HPDE6-E6E7 (cell line): ENCODE measurements around the gene ATP2C2.
A peak's percentile ranks its signal among the peaks of the same experiment; 100 is the strongest.
"Not testable (repeated sequence)": the region's sequence is repeated elsewhere in the genome, so short reads cannot be mapped to it uniquely, and the experiment has no call there.

ENCODE experiments used
- DNase-seq: peaks from one replicate; pipeline ENCODE4 v3.0.0; 2011; ENCODE audit warnings: missing footprints; ENCODE audit errors: extremely low spot score

The ATP2C2 gene

DNA sequence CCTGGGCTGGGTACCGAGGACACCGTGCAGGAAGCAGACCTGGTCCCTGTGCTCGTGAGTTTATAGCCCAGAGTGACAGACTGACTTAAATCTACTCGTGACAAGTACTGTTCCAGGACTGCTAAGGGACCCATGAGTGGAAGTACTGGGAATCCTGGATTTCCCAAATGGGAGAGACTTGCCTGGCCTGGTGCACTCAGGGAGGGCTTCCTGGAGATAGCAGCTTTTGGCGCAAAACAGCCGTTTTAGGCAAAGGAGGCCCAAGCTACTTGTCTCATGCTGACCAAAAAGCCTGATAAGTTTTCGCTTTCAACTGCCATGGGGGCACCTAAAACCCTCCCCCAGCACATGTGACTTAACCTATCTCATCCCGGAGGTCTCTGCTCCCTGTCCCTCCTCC lies 51.4 kb downstream of the ATP2C2 start:
- DNase-seq: no peak

DNA sequence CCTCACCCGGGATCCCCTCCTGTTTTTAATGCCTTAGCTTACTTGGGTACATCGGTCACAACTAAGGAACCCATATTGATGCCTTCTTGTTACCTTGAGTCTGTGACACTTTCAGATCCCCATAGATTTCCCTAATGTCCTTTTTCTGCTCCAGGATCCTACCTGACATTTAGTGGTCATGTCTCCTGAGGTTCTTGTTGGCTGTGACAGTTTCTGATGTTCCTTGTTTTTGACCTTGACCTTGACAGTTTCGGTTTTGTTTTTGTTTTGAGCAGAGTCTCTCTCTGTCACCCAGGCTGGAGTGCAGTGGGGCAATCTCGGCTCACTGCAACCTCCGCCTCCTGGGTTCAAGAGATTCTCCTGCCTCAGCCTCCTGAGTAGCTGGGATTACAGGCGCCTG lies 52.2 kb downstream of the ATP2C2 start:
- not testable (repeated sequence) for DNase-seq

DNA sequence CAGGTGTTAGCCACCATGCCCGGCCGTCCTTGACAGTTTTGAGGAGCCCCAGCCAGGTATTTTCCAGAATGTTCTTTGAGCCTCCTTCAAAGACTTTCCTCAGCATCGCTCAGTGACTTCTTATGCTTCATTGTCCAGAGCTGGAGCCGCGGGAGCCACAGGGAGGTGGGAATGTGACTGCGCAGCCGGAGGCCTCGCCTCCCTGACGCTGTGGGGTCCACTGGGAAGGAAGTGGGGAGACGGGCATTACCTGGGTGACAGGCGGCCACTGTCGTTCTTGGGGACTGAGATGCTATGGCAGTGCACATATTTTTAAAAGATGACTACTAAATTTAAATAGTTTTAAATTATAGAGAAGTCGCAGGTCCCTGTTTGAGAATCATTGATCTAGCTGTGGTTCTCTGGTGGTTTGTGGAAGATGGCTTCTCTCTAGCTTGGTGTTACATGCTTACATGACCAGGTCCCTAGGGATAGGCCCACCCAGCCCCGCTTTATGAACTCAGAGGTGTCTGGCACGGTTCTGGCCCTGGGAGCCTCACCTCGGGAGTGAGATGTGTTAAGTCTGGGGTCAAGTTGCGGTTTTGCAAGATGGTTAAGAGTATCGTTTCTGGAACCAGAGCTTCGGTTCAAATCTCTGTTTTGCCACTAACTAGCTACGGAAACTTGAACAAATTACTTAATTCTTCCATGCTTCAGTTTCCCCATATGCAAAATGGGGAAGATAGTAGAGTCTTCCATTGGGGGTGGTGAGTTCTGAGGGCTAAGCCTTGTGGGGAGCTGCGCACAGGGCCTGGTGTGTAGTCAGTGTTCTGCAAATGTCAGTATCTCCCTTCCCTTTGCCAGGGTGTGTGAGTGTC lies 53.0 kb downstream of the ATP2C2 start:
- no peak for DNase-seq

GRCh38 chr16:84421938-84422220 lies 53.5 kb downstream of the ATP2C2 start:
- no peak for DNase-seq

DNA sequence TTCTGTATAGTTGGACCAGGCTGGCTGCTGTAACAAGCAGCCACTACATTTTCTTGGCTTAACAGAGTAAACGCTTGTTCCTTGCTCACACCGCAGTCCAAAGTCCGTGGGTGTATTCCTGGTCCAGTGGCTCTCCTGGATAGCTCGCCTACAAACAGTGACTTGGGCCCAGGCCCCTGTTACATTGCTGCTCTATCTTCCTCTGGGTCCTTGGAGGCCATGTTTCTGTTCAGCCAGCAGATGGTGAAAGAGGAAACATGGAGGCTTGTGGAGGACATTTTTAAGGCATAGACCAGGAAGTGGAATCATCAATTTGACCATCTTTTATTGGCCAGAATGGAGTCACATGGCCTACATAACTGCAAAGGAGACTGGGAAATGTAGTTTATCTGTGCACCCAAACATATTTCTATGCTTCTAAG lies 55.1 kb downstream of the ATP2C2 start:
- DNase-seq: peak; percentile 27

DNA sequence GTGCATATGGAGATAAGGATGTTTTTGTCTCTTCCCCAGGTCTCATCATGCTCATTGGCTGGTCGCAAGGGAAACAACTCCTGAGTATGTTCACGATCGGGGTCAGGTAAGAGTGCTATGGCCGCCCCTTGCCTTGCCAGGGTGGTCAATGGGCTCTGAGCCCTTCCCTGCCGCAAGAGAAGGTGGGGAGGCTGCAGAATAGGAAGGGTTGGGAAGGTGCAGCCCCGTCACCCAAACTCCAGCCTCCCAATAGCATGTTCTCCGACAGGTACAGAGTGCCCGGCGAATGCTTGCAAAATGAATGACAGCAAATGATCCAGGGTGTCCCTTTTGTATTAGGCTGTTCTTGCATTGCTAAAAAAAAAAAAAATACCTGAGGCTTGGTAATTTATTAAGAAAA lies 57.4 kb downstream of the ATP2C2 start:
- no peak for DNase-seq

DNA sequence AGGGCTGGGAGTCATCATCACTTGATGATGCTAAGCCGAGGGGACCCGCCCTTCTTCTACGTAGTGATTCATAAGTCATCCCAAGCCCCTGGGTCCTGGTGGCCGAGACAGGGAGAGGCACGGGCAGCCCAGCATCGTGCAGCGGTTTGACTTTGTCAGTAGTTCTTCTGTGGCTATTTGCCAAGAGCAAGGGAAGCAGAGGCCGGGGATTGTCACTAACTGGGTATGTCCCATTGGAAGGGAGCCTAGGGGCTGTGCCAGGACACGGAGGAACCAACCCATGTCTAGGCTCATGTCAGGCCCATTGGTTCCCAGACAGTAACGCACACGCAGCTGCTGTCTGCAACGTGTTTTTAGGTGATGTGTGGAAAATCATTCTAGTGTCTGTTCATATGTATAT lies 58.5 kb downstream of the ATP2C2 start:
- no peak for DNase-seq

GRCh38 chr16:84427553-84427952 lies 59.2 kb downstream of the ATP2C2 start:
- no peak for DNase-seq

GRCh38 chr16:84430860-84431259 lies 62.5 kb downstream of the ATP2C2 start:
- no peak for DNase-seq

- DNase-seq: no peak
Measured at GRCh38 chr16:84434800-84435199, 66.5 kb downstream of the ATP2C2 start.

GRCh38 chr16:84436196-84436595 lies 67.9 kb downstream of the ATP2C2 start:
- DNase-seq: no peak

DNA sequence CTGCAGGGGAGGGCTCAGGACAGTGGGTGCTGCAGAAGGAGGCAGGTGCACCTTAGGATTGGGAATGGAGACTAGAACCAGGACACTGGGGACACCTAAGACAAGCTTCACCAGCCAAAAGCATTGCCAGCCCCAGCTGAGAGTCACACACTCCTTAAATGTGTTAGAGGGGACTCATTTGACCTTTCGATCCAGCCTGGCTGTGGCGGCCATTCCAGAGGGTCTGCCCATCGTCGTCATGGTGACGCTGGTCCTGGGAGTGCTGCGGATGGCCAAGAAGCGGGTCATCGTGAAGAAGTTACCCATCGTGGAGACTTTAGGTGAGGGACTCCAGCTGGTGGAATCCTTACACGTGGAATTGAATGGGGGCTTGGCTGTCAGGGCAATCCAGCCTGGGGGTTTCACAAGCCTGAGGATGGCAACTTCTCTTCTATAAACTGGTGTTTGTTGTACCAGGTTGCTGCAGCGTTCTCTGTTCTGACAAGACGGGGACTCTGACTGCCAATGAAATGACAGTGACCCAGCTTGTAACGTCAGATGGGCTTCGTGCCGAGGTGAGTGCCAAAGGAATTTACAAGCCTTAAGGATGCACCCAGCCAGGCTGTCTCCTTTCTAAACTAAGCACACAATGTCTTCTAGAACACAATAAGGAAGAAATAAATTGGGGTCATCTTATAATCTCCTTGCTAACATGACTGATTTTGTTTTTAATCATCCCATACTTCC lies 70.8 kb downstream of the ATP2C2 start:
- no peak for DNase-seq

DNA sequence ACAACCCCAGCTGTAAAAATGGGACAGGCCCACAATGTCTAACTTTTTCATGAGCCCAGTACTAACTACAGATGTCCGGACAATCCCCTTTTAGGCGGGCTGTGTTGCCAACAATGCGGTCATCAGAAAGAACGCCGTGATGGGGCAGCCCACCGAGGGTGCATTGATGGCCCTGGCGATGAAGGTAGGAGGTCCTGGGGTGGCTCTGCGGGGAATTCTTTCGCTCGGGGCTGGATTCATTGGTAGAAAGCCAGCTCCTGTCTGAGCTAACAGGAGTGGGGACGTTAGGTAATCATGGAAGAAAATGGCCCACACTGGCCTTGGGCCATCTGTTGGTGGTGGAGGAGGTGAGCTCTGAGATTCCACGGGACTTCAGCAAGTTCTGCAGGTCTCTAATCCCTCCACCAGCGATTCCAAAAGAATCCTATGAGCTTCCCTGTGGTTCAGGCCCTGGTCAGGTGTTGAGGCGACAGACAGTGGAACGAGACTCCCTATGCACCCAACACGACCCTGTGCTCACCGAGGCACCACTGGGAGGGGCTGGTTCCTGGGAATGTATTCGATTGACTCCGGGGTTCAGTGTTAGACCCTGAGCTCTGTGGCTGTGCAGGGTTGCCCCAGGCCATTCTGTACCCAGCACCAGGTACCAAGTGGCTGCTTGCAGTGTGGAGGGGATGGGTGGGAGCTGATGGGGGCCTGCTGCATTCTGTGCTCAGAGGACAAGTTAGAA lies 74.2 kb downstream of the ATP2C2 start:
- DNase-seq: no peak

DNA sequence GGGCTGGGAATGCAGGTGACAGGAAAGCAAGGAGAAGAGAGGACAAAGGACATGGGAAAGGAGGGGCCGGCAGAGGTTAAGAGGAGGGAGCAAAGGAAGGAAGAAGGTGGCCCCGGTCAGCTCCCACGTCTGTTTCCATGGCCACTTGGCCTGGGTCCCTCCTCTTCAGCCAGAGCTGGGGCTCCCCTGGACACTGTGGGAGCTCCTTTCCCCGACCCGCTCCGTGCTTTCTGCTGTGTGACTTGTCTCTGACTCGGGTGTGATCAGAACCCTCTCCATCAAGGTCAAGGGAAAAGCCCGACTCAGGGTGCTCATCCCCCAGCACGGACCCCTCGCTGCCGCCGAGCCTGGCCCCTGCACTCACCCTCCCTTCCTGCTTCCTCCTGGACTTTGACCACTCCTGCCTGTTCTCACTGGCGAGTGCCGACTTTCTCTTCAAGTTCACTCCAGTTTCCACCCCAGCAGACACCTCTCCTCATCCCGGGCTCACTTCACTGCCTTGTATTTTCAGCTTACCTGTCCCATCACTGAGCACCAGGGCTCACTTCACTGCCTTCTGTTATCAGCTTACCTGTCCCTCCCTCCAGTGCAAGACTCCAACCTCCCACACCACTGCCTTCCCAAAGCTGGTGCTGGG lies 74.9 kb downstream of the ATP2C2 start:
- DNase-seq: no peak

DNA sequence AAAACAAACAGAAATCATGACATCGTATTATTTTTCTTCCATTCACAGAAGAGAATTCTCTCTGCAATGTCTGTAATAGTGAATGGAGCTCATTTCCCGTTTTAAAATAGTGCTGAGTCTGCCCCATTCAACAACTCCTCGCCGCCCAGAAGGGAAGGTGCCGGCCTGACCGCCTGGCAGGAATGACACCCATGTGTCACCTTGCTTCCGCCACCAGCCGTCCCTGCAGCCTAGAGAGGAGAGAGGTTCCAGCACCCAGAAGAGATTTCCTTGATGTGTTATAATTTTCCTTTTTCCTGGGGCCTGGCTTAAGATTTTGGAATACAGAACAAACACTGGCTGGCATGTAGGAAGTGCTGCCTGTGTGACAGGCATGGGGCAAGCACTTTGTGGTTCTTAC lies 76.1 kb downstream of the ATP2C2 start:
- no peak for DNase-seq

- no peak for DNase-seq
Measured at GRCh38 chr16:84446084-84446483, 77.7 kb downstream of the ATP2C2 start.

DNA sequence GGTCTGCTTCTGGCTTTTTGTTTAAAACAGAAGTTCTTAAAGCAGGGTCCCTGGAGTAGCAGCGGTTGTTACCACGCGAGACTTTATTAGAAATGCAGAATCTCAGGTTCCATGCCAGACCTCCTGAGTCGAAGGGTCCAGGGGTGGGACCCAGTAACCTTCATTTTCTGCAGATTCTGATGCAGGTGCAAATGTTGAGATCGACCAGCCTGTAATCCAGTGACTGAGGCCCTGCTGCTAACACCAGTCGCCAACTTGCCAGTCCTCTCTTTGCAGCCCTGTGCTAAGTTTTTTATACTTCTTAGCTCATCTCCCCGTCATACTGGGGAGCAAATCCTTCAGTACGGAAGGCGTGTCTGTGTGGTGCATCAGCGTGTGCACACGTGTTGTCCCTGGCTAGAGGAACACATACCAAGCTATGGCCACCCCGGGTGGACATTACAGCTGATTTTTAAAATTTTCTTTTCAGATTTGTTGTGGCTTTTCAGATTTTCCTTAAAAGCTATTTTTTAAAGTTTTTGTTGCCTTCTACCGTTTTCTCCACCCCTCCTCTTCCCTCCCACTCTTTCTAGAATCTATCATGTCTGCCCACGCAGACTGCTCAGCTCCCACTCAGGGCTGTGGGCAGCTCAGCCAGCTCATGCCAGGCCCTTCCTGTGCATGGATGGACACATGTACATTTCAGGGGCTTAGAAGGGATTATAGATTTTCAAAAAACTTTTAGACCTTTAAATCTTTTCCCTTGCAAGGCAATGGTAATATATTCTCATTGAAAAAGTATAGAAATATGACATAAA lies 78.5 kb downstream of the ATP2C2 start:
- DNase-seq: no peak

DNA sequence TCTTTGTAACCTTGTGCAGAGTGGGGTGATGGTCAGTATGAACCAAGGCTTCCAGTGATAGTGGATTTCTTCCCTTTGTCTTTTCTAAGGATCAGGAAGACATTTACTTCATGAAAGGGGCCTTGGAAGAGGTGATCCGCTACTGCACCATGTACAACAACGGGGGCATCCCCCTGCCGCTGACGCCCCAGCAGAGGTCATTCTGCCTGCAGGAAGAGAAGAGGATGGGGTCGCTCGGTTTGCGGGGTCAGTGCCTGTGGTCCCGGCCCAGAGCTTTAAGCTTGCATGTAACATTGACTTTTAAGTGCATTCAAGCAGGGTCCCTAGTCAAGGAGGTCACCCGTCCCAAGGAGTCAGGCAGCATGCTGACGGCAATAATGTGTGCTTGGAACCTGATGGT lies 80.1 kb downstream of the ATP2C2 start:
- no peak for DNase-seq

DNA sequence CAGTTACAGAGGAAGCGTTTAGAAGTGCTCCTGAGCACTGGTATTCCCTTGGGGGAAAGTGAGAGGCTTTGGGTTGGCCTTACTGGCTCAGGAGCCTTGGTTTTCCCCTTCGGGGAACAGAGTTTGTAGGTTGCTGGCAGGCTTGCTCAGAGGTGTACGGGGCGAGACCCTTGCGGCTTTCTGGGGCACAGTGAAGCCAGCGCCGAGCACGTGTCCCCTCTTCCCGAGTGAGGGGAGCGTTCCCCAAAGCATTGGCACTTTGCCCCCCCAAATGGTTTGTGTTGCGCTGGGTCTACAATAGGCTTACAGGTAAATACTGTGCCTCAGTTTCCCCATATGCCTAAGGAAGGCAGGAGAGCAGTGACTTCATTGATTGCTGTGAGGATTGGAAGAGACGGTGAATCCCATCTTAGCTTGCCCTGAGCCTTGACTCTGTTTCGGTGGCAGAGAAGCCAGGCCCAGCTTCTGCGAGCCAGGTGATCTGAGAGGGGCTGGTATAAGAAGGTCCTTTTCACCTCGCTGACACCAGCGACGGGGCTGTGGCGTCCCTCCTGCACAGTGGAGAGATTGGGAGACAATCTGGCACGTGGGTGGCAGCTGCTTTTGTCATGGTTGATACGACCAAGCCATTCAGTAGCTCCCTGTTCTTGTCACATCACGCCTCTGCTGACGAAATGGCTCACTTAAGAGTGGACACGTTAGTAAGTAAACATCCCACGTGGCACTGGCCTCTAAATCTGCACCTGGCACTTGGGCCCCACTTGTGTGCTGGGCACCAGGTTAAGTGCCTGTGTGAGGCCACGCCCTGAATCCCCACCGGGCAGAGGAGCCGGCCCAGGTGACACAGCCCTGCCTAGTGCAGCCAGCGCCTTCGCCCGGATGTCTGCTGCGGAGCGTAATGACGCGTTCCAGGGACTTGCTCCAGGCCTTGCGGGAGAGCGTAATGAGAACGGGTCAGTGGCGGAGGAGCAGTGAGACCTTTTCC lies 81.1 kb downstream of the ATP2C2 start:
- no peak for DNase-seq

DNA sequence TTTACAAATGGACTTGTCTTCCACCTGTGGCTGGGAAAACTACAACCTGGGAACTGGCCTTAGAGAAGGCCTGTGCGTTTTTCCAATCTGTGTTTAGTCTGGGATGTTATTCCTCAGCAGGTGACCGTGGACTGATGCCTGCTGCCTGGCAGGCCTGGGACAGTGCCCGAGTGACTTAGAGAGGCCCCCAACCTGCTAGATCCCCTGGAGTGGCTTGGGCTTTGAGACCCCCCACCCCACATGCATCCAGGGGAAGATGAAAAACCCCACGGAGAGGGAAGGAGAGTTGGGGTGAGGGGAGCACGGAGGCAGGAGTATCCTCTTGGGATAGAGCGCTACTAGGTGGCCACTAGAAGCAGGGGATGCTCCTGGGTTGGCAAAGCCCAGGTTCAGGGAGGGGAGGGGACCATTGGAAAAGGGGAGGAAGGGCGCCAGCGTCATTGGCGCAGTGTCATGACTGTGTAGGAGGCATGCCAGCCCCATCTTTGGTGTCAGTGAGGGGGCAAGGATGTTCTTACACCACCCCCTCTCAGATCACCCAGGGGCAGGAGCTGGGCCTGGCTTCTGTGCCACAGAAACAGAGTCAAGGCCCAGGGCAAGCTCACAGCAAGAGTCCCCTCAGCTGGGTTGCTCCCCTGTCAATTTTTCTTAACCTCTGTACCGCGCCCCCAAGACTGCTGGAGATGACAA lies 82.0 kb downstream of the ATP2C2 start:
- DNase-seq: no peak
